ENCODE results near the gene GXYLT1. TPM values are rescaled to one million over a fixed set of nuclear protein-coding genes. Genes with fewer than 3 reads are reported as not detected.

The GXYLT1 gene
- total and polyA plus RNA-seq, 2 experiments from 2014 or later, result 3.9 to 13.4 TPM

DNA sequence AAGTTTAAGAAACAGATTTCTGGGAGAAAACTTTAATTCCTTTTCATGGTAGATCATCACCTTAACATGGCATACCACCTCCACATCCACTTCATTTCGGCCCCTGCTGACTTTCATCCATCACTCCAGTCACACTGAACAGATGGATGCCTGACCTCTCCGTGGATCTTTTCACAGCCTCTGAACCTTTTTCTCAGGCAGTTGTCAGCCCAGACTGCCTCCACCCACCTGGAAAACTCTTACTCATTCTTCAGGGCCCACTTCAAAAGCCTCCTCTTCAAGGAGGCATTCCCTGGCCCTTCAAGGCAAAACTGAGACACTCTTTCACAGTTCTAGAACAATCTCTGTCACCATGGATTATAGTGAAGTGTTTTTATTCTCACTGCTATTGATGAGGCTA is 52.9 kb downstream of the GXYLT1 start:
- no peak overlapping the region for H3K4me2 ChIP-seq
- H3K27ac Mint-ChIP-seq, result peak overlapping the region; percentile 76; the same call in 1 of the 2 replicates
- no peak overlapping the region for H2AFZ ChIP-seq
- no peaks in the 10 kb centered on the region for H3K36me3 ChIP-seq (ENCODE audit: insufficient read depth)
- H3K4me3 ChIP-seq, result no peak overlapping the region
- H3K4me1 ChIP-seq (ENCODE audit: insufficient read depth), result peaks cover 4% of the 10 kb centered on the region
- DNase-seq (ENCODE audit: low spot score) (no peak), ATAC-seq (no peak)
- H3K4me1 Mint-ChIP-seq, result peaks cover 18% of the 10 kb centered on the region
- H3K9me3 Mint-ChIP-seq, result no peaks in the 10 kb centered on the region
- no peaks in the 10 kb centered on the region for H3F3A ChIP-seq (replicated peaks; ENCODE audit: low read depth)
- no peaks in the 10 kb centered on the region for H4K20me1 ChIP-seq (replicated peaks; ENCODE audit: insufficient read depth)
- H3K4me3 Mint-ChIP-seq, result no peak overlapping the region
- no peaks in the 10 kb centered on the region for H3K79me2 ChIP-seq (replicated peaks; ENCODE audit: insufficient read depth)
- H3K9me2 ChIP-seq (ENCODE audit: insufficient read depth), result no peaks in the 10 kb centered on the region
- H3K27ac ChIP-seq (ENCODE audit: low read depth), result no peak overlapping the region
- H3K27me3 Mint-ChIP-seq (ENCODE audit: insufficient read depth, low read depth, poor library complexity), result no peaks in the 10 kb centered on the region
- TF ChIP-seq EZH2 (IDR thresholded peaks at IDR 0.05; ENCODE audit: low read depth, unreplicated experiment) (no peak), POLR2AphosphoS5 (IDR thresholded peaks at IDR 0.05; ENCODE audit: low read depth) (no peak), STAT1 (IDR thresholded peaks at IDR 0.05; ENCODE audit: unreplicated experiment) (no peak), ZNF114 (CRISPR knock-in tag; IDR thresholded peaks at IDR 0.05) (no peak), EZH2phosphoT487 (IDR thresholded peaks at IDR 0.05; ENCODE audit: unreplicated experiment) (no peak), ZNF331 (CRISPR knock-in tag; IDR thresholded peaks at IDR 0.05; ENCODE audit: low read depth) (no peak), NANOG (IDR thresholded peaks at IDR 0.05; ENCODE audit: borderline replicate concordance) (no peak)
- TF ChIP-seq, protein P1, sequence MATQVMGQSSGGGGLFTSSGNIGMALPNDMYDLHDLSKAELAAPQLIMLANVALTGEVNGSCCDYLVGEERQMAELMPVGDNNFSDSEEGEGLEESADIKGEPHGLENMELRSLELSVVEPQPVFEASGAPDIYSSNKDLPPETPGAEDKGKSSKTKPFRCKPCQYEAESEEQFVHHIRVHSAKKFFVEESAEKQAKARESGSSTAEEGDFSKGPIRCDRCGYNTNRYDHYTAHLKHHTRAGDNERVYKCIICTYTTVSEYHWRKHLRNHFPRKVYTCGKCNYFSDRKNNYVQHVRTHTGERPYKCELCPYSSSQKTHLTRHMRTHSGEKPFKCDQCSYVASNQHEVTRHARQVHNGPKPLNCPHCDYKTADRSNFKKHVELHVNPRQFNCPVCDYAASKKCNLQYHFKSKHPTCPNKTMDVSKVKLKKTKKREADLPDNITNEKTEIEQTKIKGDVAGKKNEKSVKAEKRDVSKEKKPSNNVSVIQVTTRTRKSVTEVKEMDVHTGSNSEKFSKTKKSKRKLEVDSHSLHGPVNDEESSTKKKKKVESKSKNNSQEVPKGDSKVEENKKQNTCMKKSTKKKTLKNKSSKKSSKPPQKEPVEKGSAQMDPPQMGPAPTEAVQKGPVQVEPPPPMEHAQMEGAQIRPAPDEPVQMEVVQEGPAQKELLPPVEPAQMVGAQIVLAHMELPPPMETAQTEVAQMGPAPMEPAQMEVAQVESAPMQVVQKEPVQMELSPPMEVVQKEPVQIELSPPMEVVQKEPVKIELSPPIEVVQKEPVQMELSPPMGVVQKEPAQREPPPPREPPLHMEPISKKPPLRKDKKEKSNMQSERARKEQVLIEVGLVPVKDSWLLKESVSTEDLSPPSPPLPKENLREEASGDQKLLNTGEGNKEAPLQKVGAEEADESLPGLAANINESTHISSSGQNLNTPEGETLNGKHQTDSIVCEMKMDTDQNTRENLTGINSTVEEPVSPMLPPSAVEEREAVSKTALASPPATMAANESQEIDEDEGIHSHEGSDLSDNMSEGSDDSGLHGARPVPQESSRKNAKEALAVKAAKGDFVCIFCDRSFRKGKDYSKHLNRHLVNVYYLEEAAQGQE (IDR thresholded peaks at IDR 0.05; ENCODE audit: unreplicated experiment), result no peak
- H3K27me3 ChIP-seq (ENCODE audit: insufficient read depth), result no peaks in the 10 kb centered on the region
- no peaks in the 10 kb centered on the region for H3K36me3 Mint-ChIP-seq (ENCODE audit: low read depth)

DNA sequence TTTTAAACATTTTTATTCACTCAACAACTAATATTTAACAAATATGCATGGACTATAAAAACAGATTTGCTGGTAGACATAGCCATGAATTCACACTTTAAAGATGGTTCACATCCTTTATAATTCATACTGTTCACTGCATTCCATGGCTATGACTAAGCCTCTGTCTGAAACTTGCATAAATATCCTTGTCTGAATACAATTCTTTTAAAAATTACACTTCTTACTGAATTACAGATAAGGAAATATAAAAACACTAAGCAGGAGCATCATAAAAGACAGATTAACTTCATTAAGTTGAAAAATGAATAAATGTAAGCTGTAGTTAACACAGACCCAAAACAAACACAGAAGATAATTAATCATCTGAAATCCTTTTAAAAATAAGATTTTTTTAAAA is 53.8 kb downstream of the GXYLT1 start:
- no peak overlapping the region for H3K4me3 Mint-ChIP-seq
- Histone ChIP-seq H3K27me3 (ENCODE audit: insufficient read depth) (no peaks in the 10 kb centered on the region), H3F3A (replicated peaks; ENCODE audit: low read depth) (no peaks in the 10 kb centered on the region), H3K79me2 (replicated peaks; ENCODE audit: insufficient read depth) (no peaks in the 10 kb centered on the region), H3K4me2 (no peak overlapping the region), H3K27ac (ENCODE audit: low read depth) (no peak overlapping the region), H4K20me1 (replicated peaks; ENCODE audit: insufficient read depth) (no peaks in the 10 kb centered on the region), H3K36me3 (ENCODE audit: insufficient read depth) (no peaks in the 10 kb centered on the region), H3K9me2 (ENCODE audit: insufficient read depth) (no peaks in the 10 kb centered on the region), H3K4me1 (ENCODE audit: insufficient read depth) (peaks cover 4% of the 10 kb centered on the region), H2AFZ (no peak overlapping the region), H3K4me3 (no peak overlapping the region)
- no peak overlapping the region for H3K27ac Mint-ChIP-seq
- peak; percentile 8 for DNase-seq (ENCODE audit: low spot score)
- no peak for ATAC-seq
- H3K27me3 Mint-ChIP-seq (ENCODE audit: insufficient read depth, low read depth, poor library complexity), result no peaks in the 10 kb centered on the region
- no peaks in the 10 kb centered on the region for H3K36me3 Mint-ChIP-seq (ENCODE audit: low read depth)
- TF ChIP-seq NANOG (IDR thresholded peaks at IDR 0.05; ENCODE audit: borderline replicate concordance) (no peak), EZH2 (IDR thresholded peaks at IDR 0.05; ENCODE audit: low read depth, unreplicated experiment) (no peak), ZNF114 (CRISPR knock-in tag; IDR thresholded peaks at IDR 0.05) (no peak), POLR2AphosphoS5 (IDR thresholded peaks at IDR 0.05; ENCODE audit: low read depth) (no peak), CREB1 (CRISPR knock-in tag; IDR thresholded peaks at IDR 0.05; ENCODE audit: low read depth) (no peak)
- TF ChIP-seq, protein P2, sequence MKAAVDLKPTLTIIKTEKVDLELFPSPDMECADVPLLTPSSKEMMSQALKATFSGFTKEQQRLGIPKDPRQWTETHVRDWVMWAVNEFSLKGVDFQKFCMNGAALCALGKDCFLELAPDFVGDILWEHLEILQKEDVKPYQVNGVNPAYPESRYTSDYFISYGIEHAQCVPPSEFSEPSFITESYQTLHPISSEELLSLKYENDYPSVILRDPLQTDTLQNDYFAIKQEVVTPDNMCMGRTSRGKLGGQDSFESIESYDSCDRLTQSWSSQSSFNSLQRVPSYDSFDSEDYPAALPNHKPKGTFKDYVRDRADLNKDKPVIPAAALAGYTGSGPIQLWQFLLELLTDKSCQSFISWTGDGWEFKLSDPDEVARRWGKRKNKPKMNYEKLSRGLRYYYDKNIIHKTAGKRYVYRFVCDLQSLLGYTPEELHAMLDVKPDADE (IDR thresholded peaks at IDR 0.05), result no peak
- no peaks in the 10 kb centered on the region for H3K9me3 Mint-ChIP-seq
- H3K4me1 Mint-ChIP-seq, result peaks cover 18% of the 10 kb centered on the region
